ENCODE measurements around the gene PIGL.

DNA sequence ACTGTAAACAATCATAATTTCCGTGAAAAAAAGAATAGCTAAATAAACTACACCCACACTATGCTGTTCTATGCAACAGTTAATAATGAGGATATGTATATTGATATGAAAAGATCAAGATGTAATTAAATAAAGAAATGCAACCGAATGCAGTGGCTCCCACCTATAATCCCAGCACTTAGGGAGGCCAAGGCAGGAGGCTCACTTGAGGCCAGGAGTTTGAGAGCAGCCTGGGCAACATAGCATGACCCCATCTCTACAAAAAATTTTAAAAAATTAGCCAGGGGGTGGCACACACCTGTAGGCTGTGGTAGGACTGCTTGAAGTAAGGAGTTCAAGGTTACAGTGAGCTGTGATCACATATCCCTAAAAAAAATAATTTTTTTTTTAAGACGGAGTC lies 121.4 kb downstream of the PIGL start:
- TF ChIP-seq, protein P1, sequence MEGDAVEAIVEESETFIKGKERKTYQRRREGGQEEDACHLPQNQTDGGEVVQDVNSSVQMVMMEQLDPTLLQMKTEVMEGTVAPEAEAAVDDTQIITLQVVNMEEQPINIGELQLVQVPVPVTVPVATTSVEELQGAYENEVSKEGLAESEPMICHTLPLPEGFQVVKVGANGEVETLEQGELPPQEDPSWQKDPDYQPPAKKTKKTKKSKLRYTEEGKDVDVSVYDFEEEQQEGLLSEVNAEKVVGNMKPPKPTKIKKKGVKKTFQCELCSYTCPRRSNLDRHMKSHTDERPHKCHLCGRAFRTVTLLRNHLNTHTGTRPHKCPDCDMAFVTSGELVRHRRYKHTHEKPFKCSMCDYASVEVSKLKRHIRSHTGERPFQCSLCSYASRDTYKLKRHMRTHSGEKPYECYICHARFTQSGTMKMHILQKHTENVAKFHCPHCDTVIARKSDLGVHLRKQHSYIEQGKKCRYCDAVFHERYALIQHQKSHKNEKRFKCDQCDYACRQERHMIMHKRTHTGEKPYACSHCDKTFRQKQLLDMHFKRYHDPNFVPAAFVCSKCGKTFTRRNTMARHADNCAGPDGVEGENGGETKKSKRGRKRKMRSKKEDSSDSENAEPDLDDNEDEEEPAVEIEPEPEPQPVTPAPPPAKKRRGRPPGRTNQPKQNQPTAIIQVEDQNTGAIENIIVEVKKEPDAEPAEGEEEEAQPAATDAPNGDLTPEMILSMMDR (IDR thresholded peaks at IDR 0.05; ENCODE audit: borderline replicate concordance, extremely low read depth, low read length, poor library complexity, severe bottlenecking) = no peak
- no peak for TF ChIP-seq EZH2 (IDR thresholded peaks at IDR 0.05; ENCODE audit: borderline replicate concordance, low read depth, low read length, severe bottlenecking)
